SK-N-SH treated with all-trans-retinoic acid at 6 μM for 48 hours (cell line): ENCODE results near the gene WFIKKN2.

Experiments used
- ATAC-seq: fragments of 200-7000 bp; cut with Tn5 transposase; 3 replicates; pipeline ENCODE4 v1.9.1; 2020; ENCODE audit warnings: mild to moderate bottlenecking, moderate library complexity
- ARNTL ChIP-seq: fragments of 450-650 bp; formaldehyde crosslinking; IDR thresholded peaks from 2 replicates; pipeline ENCODE4 v1.5.0; 2020; ENCODE audit warnings: low read depth, mild to moderate bottlenecking, moderate library complexity, borderline replicate concordance
- BACH2 ChIP-seq: fragments of 250-450 bp; sonication (Bioruptor Pico); IDR thresholded peaks from 2 replicates; pipeline ENCODE4 v1.9.0; 2021; ENCODE audit warnings: mild to moderate bottlenecking, borderline replicate concordance
- CSDC2 ChIP-seq: fragments of 250-450 bp; sonication (Bioruptor Pico); IDR thresholded peaks from 2 replicates; pipeline ENCODE4 v1.5.0; 2020; ENCODE audit warnings: mild to moderate bottlenecking, moderate library complexity
- ESRRG ChIP-seq: fragments of 250-450 bp; sonication (Bioruptor Pico); IDR thresholded peaks from 2 replicates; pipeline ENCODE4 v1.6.1; 2021; ENCODE audit warnings: mild to moderate bottlenecking
- GLIS3 ChIP-seq: fragments of 250-450 bp; sonication (Bioruptor Pico); IDR thresholded peaks from 2 replicates; pipeline ENCODE4 v1.5.0; 2020; ENCODE audit warnings: mild to moderate bottlenecking, moderate library complexity
- OSR1 ChIP-seq: fragments of 250-450 bp; sonication (Bioruptor Pico); IDR thresholded peaks from 2 replicates; pipeline ENCODE4 v1.8.0; 2022; ENCODE audit warnings: moderate library complexity, mild to moderate bottlenecking, inconsistent platforms
- RARB ChIP-seq: fragments of 250-450 bp; sonication (Bioruptor Pico); IDR thresholded peaks from 2 replicates; pipeline ENCODE4 v1.8.0; 2021; ENCODE audit warnings: mild to moderate bottlenecking, moderate library complexity
- SNAI2 ChIP-seq: fragments of 250-450 bp; sonication (Bioruptor Pico); IDR thresholded peaks from 2 replicates; pipeline ENCODE4 v1.5.0; 2020; ENCODE audit warnings: mild to moderate bottlenecking, moderate library complexity
- TCF4 ChIP-seq: fragments of 250-450 bp; sonication (Bioruptor Pico); IDR thresholded peaks from 2 replicates; pipeline ENCODE4 v1.8.0; 2021; ENCODE audit warnings: mild to moderate bottlenecking, moderate library complexity, borderline replicate concordance
- TOX ChIP-seq: fragments of 250-450 bp; sonication (Bioruptor Pico); IDR thresholded peaks from 2 replicates; pipeline ENCODE4 v1.8.0; 2021; ENCODE audit warnings: mild to moderate bottlenecking, moderate library complexity, borderline replicate concordance
- ZC3H10 ChIP-seq: fragments of 250-450 bp; sonication (Bioruptor Pico); IDR thresholded peaks from 2 replicates; pipeline ENCODE4 v1.5.1; 2021; ENCODE audit warnings: mild to moderate bottlenecking, moderate library complexity
- ZFP3 ChIP-seq: fragments of 250-450 bp; sonication (Bioruptor Pico); IDR thresholded peaks from 2 replicates; pipeline ENCODE4 v1.5.0; 2020; ENCODE audit warnings: mild to moderate bottlenecking, moderate library complexity
- ZFP30 ChIP-seq: fragments of 450-650 bp; formaldehyde crosslinking; IDR thresholded peaks from 2 replicates; pipeline ENCODE4 v1.5.0; 2022; ENCODE audit warnings: mild to moderate bottlenecking, moderate library complexity
- ZNF565 ChIP-seq: fragments of 450-650 bp; formaldehyde crosslinking; conservative IDR thresholded peaks from 2 replicates; pipeline ENCODE4 v1.5.0; 2020; ENCODE audit warnings: low read depth, mild to moderate bottlenecking, moderate library complexity
- ZNF70 ChIP-seq: fragments of 450-650 bp; formaldehyde crosslinking; IDR thresholded peaks from 2 replicates; pipeline ENCODE4 v1.5.0; 2020; ENCODE audit warnings: mild to moderate bottlenecking, moderate library complexity
- TF ChIP-seq, protein P1 (sequence below): fragments of 250-450 bp; sonication (Bioruptor Pico); IDR thresholded peaks from 2 replicates; pipeline ENCODE4 v1.5.0; 2020; ENCODE audit warnings: mild to moderate bottlenecking, moderate library complexity
- TF ChIP-seq, protein P2 (sequence below): fragments of 250-450 bp; sonication (Bioruptor Pico); IDR thresholded peaks from 2 replicates; pipeline ENCODE4 v1.8.0; 2021; ENCODE audit warnings: low read depth, mild to moderate bottlenecking, moderate library complexity, borderline replicate concordance
- TF ChIP-seq, protein P3 (sequence below): fragments of 250-450 bp; sonication (Bioruptor Pico); IDR thresholded peaks from 2 replicates; pipeline ENCODE4 v1.8.0; 2020; ENCODE audit warnings: mild to moderate bottlenecking, moderate library complexity, borderline replicate concordance

Gene WFIKKN2

DNA sequence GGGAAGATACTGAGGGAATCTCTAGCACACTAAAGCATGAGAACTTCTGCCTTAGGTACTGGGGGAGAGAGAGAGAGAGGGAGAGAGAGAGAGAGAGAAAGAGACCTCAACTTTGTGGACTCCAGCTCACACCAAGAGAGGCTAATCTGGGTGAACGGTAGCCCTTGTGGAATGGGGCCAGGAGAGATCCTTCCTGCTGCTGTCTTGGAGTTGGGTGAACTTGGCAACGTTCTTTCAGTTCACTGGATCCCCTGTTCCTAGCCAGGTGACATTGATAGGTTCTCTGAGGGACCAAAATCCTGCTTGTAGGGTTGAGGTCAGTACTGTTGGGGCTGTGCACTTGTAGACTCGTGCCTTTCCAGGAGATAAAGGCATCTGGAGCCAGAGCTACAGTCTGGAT lies 26.5 kb upstream of the WFIKKN2 start:
- TF ChIP-seq, protein P1, sequence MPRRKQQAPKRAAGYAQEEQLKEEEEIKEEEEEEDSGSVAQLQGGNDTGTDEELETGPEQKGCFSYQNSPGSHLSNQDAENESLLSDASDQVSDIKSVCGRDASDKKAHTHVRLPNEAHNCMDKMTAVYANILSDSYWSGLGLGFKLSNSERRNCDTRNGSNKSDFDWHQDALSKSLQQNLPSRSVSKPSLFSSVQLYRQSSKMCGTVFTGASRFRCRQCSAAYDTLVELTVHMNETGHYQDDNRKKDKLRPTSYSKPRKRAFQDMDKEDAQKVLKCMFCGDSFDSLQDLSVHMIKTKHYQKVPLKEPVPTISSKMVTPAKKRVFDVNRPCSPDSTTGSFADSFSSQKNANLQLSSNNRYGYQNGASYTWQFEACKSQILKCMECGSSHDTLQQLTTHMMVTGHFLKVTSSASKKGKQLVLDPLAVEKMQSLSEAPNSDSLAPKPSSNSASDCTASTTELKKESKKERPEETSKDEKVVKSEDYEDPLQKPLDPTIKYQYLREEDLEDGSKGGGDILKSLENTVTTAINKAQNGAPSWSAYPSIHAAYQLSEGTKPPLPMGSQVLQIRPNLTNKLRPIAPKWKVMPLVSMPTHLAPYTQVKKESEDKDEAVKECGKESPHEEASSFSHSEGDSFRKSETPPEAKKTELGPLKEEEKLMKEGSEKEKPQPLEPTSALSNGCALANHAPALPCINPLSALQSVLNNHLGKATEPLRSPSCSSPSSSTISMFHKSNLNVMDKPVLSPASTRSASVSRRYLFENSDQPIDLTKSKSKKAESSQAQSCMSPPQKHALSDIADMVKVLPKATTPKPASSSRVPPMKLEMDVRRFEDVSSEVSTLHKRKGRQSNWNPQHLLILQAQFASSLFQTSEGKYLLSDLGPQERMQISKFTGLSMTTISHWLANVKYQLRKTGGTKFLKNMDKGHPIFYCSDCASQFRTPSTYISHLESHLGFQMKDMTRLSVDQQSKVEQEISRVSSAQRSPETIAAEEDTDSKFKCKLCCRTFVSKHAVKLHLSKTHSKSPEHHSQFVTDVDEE (CRISPR knock-in tag) = no peak
- TF ChIP-seq ZNF70 (CRISPR knock-in tag) (no peak), RARB (CRISPR knock-in tag) (no peak), ZFP30 (CRISPR knock-in tag) (no peak), ESRRG (CRISPR knock-in tag) (no peak), CSDC2 (CRISPR knock-in tag) (no peak), TOX (CRISPR knock-in tag) (no peak), BACH2 (no peak)
- TF ChIP-seq, protein P2, sequence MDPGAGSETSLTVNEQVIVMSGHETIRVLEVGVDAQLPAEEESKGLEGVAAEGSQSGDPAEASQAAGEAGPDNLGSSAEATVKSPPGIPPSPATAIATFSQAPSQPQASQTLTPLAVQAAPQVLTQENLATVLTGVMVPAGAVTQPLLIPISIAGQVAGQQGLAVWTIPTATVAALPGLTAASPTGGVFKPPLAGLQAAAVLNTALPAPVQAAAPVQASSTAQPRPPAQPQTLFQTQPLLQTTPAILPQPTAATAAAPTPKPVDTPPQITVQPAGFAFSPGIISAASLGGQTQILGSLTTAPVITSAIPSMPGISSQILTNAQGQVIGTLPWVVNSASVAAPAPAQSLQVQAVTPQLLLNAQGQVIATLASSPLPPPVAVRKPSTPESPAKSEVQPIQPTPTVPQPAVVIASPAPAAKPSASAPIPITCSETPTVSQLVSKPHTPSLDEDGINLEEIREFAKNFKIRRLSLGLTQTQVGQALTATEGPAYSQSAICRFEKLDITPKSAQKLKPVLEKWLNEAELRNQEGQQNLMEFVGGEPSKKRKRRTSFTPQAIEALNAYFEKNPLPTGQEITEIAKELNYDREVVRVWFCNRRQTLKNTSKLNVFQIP (CRISPR knock-in tag) = no peak
- TF ChIP-seq, protein P3, sequence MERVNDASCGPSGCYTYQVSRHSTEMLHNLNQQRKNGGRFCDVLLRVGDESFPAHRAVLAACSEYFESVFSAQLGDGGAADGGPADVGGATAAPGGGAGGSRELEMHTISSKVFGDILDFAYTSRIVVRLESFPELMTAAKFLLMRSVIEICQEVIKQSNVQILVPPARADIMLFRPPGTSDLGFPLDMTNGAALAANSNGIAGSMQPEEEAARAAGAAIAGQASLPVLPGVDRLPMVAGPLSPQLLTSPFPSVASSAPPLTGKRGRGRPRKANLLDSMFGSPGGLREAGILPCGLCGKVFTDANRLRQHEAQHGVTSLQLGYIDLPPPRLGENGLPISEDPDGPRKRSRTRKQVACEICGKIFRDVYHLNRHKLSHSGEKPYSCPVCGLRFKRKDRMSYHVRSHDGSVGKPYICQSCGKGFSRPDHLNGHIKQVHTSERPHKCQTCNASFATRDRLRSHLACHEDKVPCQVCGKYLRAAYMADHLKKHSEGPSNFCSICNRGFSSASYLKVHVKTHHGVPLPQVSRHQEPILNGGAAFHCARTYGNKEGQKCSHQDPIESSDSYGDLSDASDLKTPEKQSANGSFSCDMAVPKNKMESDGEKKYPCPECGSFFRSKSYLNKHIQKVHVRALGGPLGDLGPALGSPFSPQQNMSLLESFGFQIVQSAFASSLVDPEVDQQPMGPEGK (CRISPR knock-in tag) = no peak
- no peak for ATAC-seq

DNA sequence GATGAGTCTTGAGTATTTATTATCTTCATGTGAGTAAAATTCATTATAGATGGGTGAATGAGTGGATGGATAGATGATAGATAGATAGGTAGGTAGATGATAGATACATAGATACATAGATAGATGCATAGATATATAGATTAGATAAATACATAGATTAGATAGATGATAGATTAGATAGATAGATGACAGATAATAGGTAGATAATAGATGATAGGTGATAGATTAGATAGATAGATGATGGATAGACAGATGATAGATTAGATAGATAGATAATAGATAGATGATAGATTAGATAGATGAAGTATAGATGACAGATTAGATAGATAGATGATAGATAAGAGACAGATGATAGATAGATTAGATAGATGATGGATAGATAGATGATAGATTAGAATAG lies 21.8 kb upstream of the WFIKKN2 start:
- ATAC-seq = no peak
- TF ChIP-seq RARB (CRISPR knock-in tag) (no peak), TOX (CRISPR knock-in tag) (no peak), OSR1 (CRISPR knock-in tag) (no peak), ZFP3 (no peak), GLIS3 (CRISPR knock-in tag) (no peak), ZFP30 (CRISPR knock-in tag) (no peak), BACH2 (no peak)
- TF ChIP-seq, protein P1 (CRISPR knock-in tag) = no peak

DNA sequence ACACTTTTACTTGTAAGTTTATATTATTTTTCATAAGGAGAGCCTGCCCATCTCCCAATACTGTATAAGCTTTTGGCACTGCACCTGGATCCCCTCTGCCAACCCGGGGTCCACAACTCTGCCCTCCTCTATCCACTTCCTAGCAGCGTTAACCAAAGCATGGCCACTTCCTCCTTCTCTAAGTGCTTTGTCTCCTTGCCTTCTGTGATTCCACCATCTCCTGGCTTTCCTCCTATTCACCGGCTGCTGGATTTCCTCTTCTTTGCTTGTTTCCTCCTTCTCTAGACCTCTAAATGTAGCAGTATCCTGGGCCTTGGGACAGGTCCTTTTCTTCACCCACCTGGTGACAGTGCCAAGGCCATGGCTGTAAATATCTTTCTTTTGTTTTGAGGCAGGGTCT lies 20.0 kb upstream of the WFIKKN2 start:
- no peak for ATAC-seq

More for the DNA sequence above, 20.0 kb upstream of the WFIKKN2 start:
- TF ChIP-seq ZC3H10 (CRISPR knock-in tag) = no peak
- TF ChIP-seq CSDC2 (CRISPR knock-in tag) = no peak
- TF ChIP-seq ARNTL = no peak
- no peak for TF ChIP-seq ESRRG (CRISPR knock-in tag)
- no peak for TF ChIP-seq ZNF565
- TF ChIP-seq SNAI2 (CRISPR knock-in tag) = no peak
- TF ChIP-seq ZFP30 (CRISPR knock-in tag) = no peak
- no peak for TF ChIP-seq OSR1 (CRISPR knock-in tag)
- TF ChIP-seq TCF4 (CRISPR knock-in tag) = no peak
- TF ChIP-seq, protein P3 (CRISPR knock-in tag) = no peak
- TF ChIP-seq, all 23 proteins: peak for 0
